ENCODE data around the gene METTL16.
"Not testable (repeated sequence)": the region's sequence is repeated elsewhere in the genome, so short reads cannot be mapped to it uniquely, and the experiment has no call there.

METTL16 gene

DNA sequence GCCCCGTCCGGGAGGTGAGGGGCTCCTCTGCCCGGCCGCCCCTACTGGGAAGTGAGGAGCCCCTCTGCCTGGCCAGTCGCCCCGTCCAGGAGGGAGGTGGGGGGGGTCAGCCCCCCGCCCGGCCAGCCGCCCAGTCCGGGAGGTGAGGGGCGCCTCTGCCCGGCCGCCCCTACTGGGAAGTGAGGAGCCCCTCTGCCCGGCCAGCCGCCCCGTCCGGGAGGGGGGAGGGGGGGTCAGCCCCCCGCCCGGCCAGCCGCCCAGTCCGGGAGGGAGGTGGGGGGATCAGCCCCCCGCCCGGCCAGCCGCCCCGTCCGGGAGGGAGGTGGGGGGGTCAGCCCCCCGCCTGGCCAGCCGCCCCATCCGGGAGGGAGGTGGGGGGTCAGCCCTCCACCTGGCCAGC lies 64.2 kb downstream of the METTL16 start:
- not testable (repeated sequence) for DNase-seq

DNA sequence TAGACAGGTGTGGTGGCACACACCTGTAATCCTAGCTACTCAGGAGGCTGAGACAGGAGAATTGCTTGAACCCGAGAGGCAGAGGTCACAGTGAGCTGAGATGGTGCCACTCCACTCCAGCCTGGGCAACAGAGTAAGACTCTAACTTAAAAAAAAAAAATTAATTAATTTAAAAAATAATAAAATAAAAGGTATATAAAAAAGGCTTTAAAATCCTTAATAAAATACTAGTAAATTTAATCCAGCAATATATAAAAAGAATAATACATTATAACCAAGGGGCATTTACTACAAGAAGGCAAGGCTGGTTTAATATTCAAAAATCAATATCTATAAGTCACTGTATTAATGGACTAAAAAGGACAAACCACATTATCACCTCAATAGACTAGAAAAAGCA lies 66.0 kb downstream of the METTL16 start:
- no peak for DNase-seq

DNA sequence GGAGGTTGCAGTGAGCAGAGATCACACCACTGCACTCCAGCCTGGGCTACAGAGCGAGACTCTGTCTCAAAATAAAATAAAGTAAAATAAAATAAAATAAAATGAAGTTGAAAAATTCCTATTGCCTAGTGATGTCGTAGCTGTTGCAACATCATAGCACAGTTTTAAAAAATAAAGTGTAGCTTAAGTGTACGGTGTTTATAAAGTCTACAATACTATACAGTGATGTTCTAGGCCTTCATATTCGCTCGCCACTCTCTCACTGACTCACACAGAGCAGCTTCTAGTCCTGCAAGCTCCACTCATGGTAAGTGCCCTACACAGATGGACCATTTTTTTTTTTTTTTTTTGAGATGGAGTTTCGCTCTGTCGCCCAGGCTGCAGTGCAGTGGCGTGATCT lies 67.3 kb downstream of the METTL16 start:
- no peak for DNase-seq

DNA sequence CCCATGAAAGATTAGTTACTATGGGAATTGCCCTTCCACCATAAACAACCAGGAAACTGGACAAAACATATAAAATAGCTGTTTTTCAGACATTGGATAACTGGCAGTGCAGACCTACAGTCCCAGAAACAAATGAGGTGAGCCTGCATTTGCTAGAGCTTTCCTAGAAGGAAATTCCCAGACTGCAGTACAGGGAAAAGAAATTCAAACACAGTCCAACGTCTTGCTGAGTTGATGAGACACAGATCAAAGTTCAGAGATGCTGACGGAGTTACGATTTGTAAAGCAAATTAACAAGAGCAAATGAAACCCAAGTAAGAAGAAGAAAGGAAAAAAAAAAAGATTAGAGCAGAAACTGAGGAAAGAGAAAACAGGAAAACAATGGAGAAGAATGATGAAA lies 69.5 kb downstream of the METTL16 start:
- DNase-seq = no peak

DNA sequence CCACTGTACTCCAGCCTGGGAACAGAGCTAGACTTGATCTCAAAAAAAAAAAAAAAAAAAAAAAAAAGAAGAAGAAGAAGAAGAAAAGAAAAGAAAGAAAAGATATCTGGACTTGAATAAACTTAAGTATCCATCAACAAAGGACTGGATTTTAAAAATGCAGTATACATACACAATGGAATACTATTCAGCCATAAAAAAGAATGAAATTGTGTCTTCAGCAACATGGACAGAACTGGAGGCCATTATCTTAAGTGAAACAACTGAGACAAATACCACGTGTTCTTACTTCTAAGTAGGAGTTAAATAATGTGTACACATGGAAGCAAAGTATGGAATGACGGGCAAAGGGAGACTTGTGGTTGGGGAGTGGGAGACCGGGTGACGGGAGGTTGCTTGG lies 70.8 kb downstream of the METTL16 start:
- no peak for DNase-seq

DNA sequence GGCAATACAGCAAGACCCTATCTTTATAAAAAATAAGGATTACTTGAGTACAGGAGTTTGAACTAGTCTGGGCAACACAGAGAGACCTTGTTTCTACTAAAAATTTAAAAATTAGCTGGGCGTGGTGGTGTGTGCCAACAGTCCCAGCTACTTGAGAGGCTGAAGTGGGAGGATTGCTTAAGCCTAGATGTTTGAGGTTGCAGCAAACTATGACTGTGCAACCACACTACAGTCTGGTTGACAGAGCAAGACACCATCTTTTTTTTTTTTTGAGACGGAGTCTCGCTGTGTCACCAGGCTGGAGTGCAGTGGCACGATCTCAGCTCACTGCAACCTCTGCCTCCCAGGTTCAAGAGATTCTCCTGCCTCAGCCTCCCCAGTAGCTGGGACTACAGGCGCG lies 71.7 kb downstream of the METTL16 start:
- not testable (repeated sequence) for DNase-seq

DNA sequence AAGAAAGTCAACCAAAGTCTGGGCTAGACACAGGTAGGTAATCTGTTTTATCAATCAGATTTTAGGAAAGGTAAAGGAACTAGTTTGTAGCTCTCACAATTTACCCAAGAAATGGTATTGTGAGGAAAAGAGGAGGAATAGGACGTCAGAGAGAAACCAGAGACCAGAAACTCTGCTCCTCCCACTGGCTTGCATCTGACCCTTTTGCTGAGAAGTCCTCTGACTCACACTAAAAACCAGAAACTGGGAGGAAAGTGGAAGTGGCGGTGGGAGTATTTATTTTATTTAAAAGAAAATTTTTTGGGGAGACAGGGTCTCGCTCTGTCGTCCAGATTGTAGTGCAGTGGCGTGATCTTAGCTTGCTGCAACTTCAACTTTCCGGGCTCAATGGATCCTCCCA lies 72.9 kb downstream of the METTL16 start:
- no peak for DNase-seq

DNA sequence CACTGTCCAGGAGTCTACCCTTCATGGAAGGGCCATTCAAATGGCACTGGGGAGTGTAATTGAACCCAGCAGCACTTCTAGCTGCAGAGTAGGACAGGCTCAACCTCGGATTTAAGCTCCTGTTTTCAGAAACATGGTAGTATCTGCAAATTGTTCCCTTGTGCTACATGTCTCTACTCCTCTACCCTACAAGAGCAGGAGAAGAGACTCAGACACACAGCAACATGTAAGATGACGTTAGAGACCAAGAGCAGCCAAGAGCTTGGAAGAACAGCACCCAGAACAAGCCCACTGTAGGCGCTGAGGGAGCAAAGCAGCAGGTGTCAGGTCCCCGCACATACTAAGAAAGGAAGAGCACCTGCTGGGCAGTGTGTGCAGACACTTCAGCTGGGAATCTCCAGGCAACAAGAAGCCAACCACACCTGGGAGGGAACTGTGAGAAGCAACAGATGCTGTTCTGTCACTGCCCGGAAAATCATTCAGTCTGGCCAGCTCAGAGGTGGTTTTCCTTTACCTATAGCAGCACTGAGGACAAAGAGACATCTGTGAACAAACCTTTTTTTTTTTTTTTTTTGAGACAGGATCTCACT lies 75.3 kb downstream of the METTL16 start:
- no peak for DNase-seq

DNA sequence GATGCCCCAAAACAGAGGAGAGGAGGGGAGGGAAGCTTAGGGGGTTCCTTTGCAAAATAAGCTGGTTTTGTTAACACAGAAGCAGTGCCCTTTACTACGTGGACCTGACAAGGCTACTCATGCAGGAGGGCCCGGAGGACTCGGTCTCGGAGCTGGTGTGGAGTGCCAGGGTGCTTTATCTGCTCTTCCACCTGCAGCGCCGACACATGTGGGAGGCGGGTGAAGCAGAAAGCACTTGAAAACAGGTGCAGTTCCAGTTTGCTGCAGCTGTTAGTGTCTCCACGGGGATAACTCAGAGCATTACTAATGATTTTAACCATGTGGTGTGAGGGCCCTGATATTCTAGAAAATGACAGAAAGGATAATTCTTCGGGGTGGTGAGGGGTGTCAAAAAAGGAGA lies 75.8 kb downstream of the METTL16 start:
- no peak for DNase-seq

DNA sequence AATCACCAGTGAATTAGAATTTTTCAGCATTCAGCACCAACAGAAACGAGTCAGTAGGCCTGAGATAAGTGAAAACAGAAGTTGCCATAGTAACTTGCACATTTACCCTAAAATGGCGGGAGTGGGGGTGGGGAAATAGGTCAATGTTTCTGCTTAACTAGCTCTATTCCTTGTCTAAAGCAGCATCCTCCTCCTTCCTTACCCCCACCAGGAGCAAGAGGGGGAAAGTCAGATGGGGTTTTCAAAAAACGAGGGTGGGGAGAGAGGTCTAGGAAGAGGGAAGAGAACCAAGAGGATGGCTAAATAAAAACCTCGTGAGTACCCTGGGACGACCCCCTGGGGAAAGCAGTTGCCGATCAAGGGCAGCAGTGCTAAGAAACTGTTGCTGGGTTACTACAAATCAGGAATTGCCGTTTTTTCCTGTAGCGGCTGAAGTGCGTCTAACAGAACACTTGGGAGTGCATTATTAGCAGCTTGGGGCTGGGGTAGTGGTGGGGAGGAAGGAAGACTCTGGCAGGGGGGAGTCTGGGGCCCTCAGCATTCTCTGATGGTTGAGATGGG lies 76.4 kb downstream of the METTL16 start:
- no peak for DNase-seq

DNA sequence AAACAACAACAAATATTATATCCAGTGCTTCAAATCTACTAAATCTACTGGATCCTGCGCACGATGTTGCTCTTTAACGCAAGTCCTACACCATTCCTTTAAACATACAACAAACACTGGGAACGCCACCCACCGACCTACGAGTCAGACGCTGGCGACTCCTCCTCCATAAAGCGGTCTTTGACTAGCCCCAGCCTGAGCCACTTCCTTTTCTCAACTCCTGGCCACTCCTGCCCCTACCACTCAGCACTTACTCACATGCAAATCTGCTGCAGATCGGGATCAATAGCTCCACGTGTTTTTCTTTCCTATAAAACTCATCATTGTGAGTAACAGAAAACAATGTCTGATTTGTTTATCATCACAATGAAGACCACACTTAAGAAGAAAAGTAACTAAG lies 78.0 kb downstream of the METTL16 start:
- DNase-seq = no peak

DNA sequence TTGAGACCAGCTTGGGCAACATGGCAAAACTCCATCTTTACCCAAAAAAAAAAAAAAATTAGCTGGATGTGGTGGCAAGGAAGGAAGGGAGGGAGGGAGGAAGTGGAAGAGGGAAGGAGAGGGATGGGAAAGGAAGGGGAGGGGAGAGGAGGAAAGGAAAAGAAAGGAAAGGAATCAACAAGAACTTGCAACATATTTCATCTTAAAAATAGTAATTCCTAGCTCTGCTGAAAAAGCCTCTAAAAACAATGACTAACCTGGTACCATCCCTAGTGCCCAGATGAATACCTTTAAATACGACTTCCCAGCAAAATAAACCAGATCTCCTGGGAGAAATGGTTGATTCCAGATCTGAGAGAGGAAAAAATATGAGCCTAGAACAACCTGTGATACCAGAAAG lies 83.8 kb downstream of the METTL16 start:
- no peak for DNase-seq

DNA sequence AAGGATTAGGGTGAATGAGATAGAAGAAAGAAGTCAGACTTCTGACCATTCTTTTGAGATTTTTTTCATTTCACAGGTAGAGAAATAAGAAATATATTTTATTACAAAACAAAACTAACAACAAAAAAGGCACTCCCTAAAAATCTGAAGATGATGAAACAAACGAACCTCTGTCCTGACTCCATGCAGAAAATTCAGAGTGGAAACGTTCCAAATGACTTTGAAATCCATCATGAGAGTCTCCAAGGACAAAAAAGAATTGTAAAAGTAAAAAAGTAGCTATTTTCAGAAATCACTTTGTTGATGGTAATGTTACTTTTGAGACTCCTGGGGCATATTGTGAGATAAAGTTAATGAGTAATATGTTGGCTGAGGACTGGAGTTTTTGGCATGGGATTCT lies 84.5 kb downstream of the METTL16 start:
- no peak for DNase-seq

DNA sequence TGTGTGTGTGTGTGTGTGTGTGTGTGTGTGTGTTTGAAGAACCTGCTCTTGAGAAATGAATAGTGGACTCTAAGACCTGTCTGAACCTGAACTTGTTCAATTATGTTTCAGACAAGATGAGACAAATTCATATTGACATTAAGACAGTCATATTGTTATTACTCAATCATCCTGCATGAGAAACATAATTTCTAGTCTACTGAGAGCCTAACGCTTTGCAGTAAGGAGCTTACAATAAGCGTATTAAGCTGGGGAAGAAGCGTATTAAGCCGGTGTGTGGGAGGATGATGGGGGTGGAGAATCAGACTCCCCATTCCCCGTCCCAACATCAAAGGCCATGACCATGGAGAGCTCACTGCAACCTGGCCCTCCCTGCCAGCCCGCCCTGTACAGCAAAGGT lies 88.4 kb downstream of the METTL16 start:
- DNase-seq = no peak

DNA sequence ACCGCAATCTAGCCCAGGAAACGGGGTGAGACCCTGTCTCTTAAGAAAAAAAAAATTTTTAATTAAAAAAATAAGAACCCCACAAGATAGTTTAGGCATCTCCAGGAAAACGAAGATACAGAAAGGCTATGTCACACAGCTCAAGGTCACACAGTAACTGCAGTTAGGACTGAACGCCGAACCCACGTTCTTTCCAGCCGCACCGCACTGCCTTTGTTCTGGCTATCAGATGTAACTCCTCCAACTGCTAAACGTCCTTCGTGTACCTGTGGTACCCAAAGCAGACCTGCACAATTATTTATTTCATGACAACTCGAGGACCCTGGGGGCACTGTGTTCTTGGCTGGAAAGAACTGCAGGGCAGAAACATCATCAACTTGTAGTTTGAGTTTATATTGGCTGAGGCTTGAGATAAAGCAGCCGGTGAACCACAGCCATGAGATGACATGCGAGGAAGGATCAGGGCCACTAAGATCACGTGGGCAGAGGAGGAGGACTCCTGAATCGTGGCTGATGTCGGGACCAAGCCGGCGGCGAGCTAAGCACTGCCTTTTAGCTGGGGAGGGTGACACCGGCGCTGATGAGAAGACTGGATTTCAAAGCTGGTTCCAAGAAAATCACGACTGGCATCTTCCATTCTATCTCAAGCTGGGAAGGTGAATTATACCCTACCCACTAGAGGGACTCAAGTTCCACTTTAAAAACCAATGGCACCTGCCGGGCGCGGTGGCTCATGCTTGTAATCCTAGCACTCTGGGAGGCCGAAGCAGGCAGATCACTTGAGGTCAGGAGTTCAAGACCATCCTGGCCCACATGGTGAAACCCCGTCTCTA lies 90.2 kb downstream of the METTL16 start:
- no peak for DNase-seq

DNA sequence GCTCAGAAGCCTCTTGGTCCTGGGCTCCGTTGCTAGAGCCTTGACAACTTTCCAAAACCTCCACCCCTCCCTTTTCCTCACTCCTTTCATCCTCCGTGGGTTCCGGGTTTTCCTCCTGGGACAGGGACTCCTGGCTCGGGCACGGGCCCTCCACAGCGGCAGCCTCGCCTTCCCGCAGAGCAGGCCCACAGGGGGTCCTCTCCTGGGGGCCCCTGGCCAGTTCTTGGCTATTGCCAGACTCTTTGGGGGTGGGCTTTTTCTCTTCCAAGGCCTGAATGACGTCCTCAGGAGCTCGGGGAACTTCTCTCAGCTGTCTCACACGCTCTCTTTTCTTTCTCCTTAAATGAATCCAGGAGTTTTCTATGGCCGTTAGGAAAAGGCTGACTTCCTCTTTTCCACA lies 91.5 kb downstream of the METTL16 start:
- no peak for DNase-seq

DNA sequence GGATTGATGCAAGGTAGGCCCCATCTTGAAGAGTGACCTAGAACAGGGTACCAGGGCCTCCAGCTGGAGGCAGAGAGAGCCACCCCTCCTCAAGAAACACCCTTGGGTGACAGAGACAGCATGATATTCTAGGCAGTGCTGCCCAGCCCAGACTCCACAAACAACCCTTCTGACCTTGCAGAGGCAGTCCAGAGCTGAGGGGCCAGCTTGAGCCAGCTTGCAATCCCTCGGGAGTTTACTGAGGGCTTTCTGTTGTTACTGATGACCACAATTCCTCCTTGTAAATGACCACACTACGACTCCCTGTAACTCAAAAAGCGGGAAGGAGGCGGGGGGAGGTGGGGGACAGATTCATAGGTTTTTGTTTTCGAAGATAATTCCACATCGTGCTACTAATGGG lies 92.2 kb downstream of the METTL16 start:
- DNase-seq = no peak

DNA sequence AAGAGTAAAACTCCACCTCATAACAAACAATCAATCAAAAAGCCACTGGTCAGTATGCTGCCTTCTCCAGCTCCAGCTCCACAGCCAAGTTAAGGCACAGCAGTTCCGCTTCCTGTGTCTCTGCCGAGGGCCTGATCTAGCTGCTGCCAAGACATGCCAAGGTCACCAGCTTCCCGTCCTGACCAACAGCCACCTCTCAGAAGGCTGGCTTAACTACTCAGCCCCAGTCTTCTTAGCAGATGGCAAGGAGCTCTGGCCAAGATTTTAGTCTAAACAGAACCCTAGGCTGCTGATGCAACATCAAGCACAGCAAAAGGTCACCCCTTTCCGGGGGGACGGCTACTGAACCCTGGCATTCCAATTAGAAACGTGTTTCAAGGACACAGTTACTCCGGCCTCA lies 93.1 kb downstream of the METTL16 start:
- no peak for DNase-seq

DNA sequence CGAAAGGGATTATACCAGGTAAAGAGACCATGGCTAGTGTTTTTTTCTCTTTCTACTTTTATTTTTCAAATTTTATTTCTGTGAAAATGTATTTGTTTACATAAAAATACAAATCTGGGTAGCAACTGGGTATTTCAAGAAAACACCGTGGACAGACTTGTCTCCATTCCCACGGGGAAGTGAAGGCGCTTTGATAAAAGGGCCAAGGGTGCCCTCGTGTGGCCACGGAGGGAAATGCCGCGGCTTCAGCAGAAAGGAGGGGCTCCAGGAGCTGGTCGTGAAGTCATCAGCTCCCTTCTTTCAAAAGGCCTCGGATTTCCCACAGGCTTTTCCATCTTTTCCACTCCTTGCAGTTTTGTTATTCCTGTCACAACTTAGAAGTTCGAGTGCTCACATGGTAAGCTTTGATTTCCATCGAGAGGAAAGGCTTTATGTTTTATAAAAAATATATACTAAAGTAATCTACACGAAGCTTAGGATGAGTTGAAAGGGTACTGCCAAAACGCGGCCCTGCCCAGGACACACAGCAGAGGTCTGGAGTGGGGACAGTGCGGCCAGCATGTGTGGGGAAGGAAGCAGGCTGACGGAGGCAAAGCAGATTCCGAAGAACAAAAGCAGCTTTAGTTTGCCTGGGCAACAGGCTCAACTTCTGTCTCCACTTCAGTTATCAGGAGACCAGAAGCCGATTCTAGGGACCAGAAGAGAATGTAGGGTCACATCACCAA lies 95.5 kb downstream of the METTL16 start:
- DNase-seq = no peak

DNA sequence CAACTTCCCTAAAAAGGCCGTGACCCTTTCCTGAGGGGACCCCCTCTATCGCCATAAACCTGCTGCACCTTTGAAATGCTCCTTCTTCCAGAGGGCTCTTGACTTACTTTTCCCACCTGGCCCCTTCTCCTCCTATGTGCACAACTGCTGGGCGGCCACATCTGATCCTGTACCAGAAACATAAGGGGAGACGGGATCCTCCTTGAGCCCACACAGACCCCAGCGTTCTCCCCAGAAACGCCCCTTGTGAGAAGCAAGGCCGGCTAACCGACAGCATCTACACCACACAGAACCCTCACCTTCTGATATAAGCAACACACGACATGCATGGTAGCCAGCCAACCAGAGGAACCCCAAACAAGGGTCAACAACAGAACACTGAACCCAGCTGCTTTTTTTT lies 96.6 kb downstream of the METTL16 start:
- DNase-seq = no peak

DNA sequence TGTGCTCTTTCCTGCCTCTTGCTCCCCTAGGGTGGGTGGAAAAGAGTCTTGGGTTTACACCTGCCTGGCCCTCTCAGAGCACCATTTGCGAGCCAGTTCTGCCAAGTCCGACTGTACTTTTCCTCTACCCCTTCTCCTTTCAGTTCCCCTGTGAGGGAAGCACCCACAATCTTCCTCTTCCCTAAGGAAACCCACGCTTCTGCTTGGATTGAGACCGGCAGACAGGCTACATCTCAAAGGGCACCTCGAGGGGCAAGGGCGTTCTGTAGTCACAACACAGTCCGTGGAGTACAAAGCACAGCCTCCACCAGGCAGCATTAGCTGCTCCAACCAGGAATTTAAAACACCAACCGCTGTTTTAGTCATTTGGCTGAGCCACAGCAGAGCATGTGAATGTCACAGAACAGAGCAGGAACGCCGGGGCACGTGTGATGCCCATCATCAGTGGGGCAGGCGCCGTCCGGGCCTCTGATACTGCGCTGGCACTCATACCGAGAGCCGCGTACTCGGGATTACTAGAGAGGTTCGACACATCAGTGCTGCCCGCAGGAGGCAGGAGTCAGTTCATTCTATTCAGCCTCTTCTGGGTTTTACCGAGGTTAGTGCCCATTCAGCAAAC lies 97.1 kb downstream of the METTL16 start:
- DNase-seq = no peak

DNA sequence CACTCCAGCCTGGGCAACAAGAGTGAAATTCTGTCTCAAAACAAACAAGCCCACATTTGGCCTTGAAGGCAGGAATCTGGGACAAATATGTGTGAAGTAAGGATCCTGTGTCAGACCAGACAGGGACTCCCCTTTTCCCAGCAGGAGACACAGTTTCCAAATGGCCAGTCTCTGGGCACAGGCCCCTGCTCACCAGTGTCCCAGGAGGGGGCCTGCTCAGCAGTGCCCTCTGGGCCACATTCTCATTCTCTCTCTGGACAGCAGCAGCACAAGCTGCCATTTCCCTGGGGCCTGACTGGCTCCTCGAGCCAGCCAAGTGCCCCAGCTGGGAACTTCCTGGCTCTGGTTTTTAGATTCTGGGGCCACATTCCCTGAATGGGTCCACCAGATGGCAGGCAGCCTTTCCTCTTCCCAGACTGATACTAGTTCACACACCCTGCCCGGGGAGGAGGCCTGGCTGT lies 99.1 kb downstream of the METTL16 start:
- DNase-seq = no peak

DNA sequence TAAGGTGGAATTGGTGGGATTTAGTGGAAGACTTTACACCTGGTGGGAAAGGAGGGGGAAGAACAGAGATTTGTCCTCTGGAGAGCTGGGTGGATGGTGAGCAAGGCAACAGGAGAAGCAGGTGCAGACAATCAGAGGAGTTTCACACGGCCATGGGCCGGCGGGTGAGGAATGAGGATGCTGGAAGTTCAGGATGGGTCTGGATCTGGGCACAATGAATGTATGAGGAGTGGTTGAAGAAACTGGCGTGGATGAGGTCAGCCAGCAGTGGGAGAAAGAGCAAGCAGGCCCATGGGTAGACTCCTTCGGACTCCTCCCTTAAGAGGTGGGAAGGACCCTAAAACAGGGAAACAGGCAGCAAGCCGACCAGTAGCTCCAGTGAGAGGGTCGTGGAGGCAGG lies 100.7 kb downstream of the METTL16 start:
- DNase-seq = no peak

Data from cortex of kidney (tissue), 1 donor.